ENCODE measurements around the gene FZD2. TPM values are rescaled to one million over a fixed set of nuclear protein-coding genes. Genes with fewer than 3 reads are reported as not detected.

Gene FZD2
- total and polyA plus RNA-seq, 2 of the 8 experiments (the other 6 are each of a cell fraction or from before 2014, with no cell fraction given) = 17.6 to 86.7 TPM

DNA sequence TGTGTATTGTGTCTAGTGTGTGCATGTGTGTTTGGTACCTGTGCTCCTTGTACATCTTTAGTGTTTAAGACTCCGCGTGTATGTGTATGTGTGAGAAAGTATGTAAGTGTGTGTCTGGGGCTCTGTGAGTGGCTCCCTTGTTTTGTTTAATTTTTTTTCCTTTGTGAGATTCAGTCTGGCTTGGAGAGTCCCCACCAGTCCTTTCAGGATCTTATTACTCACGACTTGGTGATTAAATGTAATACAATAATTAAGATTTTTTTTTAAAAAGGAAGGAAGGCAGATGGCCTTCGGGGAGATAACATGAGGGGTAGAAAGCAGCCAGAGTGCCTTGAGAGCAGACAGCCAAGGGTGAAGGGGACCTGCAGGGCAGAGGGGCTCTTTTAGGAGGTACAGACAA lies 33.9 kb downstream of the FZD2 start (continued):
- TF ChIP-seq BRCA1 (IDR thresholded peaks at IDR 0.05; ENCODE audit: low read depth, low read length) (no peak), CTCF (IDR thresholded peaks at IDR 0.05; ENCODE audit: control extremely low read depth in 1 of 3, insufficient read depth in 1 of 3, low read depth in 1 of 3, low read length in 3 of 3) (no peak), GTF2F1 (IDR thresholded peaks at IDR 0.05; ENCODE audit: borderline replicate concordance, low read depth, low read length) (no peak)

Data from H1 (cell line).